Right lobe of liver (tissue), 4 donors: ENCODE measurements around the gene LYG1.

Experiments used
- CTCF ChIP-seq, 4 donors: fragments of 200-600 bp in 3 of 4; fragments of 450-650 bp in 1 of 4; IDR thresholded peaks; one replicate each; pipeline versions ENCODE4 v1.5.1 to v1.8.0; 2016 to 2022; ENCODE audit warnings: antibody characterized with exemption in 4 of 4, mild to moderate bottlenecking in 2 of 4
- POLR2A ChIP-seq: fragments of 450-650 bp; IDR thresholded peaks from one replicate; pipeline ENCODE4 v1.6.1; 2017; ENCODE audit warnings: antibody characterized with exemption, mild to moderate bottlenecking
- donor health status: DM: no; HTN: no; CAD: no.
- donor health status: DM: no; HTN: no; CAD: no.
- donor health status: DM: no; HTN: yes; CAD: no.

- TF ChIP-seq CTCF (IDR thresholded peaks at IDR 0.05) = no peak
- TF ChIP-seq POLR2A = no peak
These were observed 39.8 kb upstream of the LYG1 start for GRCh38 chr2:99340669-99341236.
